Hematopoietic multipotent progenitor cell treated with erythropoietin and hydrocortisone succinate and interleukin-3 and kit ligand, for 8 days (in vitro differentiated cells): ENCODE measurements around the gene PTTG1.

ENCODE experiments used
- DNase-seq: peaks from one replicate; pipeline ENCODE4 v3.0.0-alpha.2; 2015

Gene PTTG1

DNA sequence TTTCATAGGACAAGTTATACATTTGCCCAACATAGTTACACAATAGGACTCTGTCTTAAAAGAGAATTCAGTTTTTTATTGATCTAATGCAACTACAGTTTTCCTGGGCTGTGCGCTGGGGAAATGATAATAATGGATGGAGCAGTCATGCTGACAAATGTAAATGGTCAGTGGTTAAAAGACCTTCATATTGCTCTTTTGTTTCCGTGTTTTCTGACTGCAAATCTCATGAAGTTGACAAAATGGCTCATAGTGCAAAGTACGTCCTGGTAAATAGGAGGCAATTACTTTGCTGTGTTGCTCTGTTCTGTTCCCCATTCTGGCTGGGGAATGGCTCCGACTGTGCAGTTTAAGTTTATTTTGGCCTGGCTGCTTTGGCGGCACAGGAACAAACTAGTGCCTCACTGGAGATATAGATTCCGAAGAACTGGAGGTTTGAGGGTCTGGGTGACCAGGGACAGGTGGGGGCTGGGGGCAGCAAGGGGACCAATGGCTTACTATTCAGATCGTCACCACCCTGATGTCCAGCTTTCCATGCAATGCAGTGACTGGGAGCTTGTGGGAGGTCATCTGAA lies 54.3 kb downstream of the PTTG1 start:
- no peak for DNase-seq

DNA sequence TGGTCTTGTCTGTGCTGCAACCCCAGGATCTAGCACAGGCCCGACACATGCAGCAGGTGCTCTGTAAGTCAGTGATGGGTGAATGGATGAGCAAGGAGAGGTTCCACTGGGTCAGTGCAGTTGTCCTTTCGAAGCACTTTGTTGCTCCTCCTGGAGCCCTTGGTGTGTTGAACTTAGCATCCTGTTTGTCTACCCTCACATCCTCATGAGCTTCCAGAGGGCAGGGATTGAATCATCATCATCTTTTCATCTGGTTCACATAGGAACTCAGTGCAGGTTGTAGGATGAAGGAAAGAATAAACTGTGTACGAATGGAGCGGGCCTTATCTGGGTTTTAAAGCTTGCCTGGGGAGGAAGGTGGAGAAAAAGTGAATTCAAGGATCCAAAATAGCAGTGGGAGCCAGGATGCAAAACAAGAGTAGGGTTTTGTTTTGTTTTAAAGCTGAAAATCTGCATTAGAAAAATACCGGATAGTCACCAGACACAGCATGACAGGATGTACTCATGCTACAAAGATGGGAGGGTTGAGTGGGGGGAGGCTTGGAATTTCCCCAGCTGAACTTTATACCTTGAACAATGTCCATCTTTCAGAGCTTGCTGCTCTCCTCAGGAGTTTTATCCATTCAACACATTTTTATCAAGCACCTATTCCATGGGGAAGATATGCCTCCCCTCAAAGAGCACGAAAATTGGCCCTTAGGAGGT lies 55.8 kb downstream of the PTTG1 start:
- DNase-seq: no peak

GRCh38 chr5:160478163-160478562 lies 56.5 kb downstream of the PTTG1 start:
- DNase-seq: no peak
